T-helper 17 cell (primary cell): ENCODE measurements around the gene LIMCH1. TPM values are rescaled to one million over a fixed set of nuclear protein-coding genes. Genes with fewer than 3 reads are reported as not detected.

Experiments
- ATAC-seq: fragments of 150-1000 bp; cut with Tn5 transposase; 2 replicates; pipeline ENCODE4 v1.10.0; 2021; ENCODE audit warnings: mild to moderate bottlenecking, moderate library complexity
- DNase-seq, 3 donors: peaks; one replicate each; pipeline versions ENCODE4 v3.0.0 to v3.0.0-alpha.2; 2020 to 2021
- H3K9me3 ChIP-seq: one replicate; pipeline ENCODE4 v1.7.0; 2013; ENCODE audit warnings: low read length, mild to moderate bottlenecking; ENCODE audit not compliant: control insufficient read depth, poor library complexity, severe bottlenecking
- H3K27ac Mint-ChIP-seq: one replicate; pipeline ENCODE4 v1.8.0; 2022; ENCODE audit warnings: mild to moderate bottlenecking, moderate library complexity, mixed read lengths
- H3K27me3 Mint-ChIP-seq: one replicate; pipeline ENCODE4 v1.8.0; 2022; ENCODE audit warnings: mixed read lengths
- H3K36me3 Mint-ChIP-seq: one replicate; pipeline ENCODE4 v1.8.0; 2022; ENCODE audit warnings: low read depth, mixed read lengths
- H3K4me1 Mint-ChIP-seq: one replicate; pipeline ENCODE4 v1.8.0; 2022; ENCODE audit warnings: mild to moderate bottlenecking, mixed read lengths
- H3K4me3 Mint-ChIP-seq: one replicate; pipeline ENCODE4 v1.8.0; 2022; ENCODE audit warnings: mild to moderate bottlenecking, moderate library complexity, mixed read lengths
- total RNA-seq, 4 donors: library from RNA in 2 of 4; stranded (reverse) in 2 of 4; gene quantifications; one replicate each; pipeline ENCODE4 v1.2.3 and lab custom pipeline; 2022 to 2026

LIMCH1 gene
- total RNA-seq, 2 donors from 2014 or later = not detected

GRCh38 chr4:41580007-41580406, 42.0 kb downstream of the LIMCH1 start:
- no peaks in the 10 kb centered on the region for H3K9me3 ChIP-seq
- Mint-ChIP-seq H3K27ac (no peak overlapping the region), H3K4me1 (no peaks in the 10 kb centered on the region), H3K4me3 (no peak overlapping the region), H3K27me3 (peaks cover 6% of the 10 kb centered on the region), H3K36me3 (no peaks in the 10 kb centered on the region)
- DNase-seq = no peak
- no peak for ATAC-seq

- Mint-ChIP-seq H3K27ac (no peak overlapping the region), H3K27me3 (peaks cover 5% of the 10 kb centered on the region), H3K36me3 (no peaks in the 10 kb centered on the region), H3K4me1 (no peaks in the 10 kb centered on the region), H3K4me3 (no peak overlapping the region)
- ATAC-seq = no peak
- H3K9me3 ChIP-seq = no peaks in the 10 kb centered on the region
- DNase-seq = no peak
Observed at GRCh38 chr4:41586675-41587225, 48.8 kb downstream of the LIMCH1 start.

GRCh38 chr4:41587286-41587685, 49.3 kb downstream of the LIMCH1 start:
- no peak for ATAC-seq
- Mint-ChIP-seq H3K27ac (no peak overlapping the region), H3K36me3 (no peaks in the 10 kb centered on the region), H3K4me1 (no peaks in the 10 kb centered on the region), H3K27me3 (peaks cover 5% of the 10 kb centered on the region), H3K4me3 (no peak overlapping the region)
- H3K9me3 ChIP-seq = no peaks in the 10 kb centered on the region
- DNase-seq = no peak

- no peak overlapping the region for H3K27ac Mint-ChIP-seq
- peaks cover 2% of the 10 kb centered on the region for H3K36me3 Mint-ChIP-seq
- no peak overlapping the region for H3K4me3 Mint-ChIP-seq
- H3K27me3 Mint-ChIP-seq = peaks cover 20% of the 10 kb centered on the region
- no peaks in the 10 kb centered on the region for H3K4me1 Mint-ChIP-seq
- DNase-seq (no peak), ATAC-seq (no peak)
- H3K9me3 ChIP-seq = no peaks in the 10 kb centered on the region
Observed at GRCh38 chr4:41590591-41590990, 52.6 kb downstream of the LIMCH1 start.

GRCh38 chr4:41594432-41594831, 56.5 kb downstream of the LIMCH1 start:
- peaks cover 20% of the 10 kb centered on the region for H3K27me3 Mint-ChIP-seq
- no peaks in the 10 kb centered on the region for H3K9me3 ChIP-seq
- H3K27ac Mint-ChIP-seq = no peak overlapping the region
- no peak overlapping the region for H3K4me3 Mint-ChIP-seq
- H3K4me1 Mint-ChIP-seq = no peaks in the 10 kb centered on the region
- DNase-seq (no peak), ATAC-seq (no peak)
- H3K36me3 Mint-ChIP-seq = peaks cover 2% of the 10 kb centered on the region

- ATAC-seq = no peak
- Mint-ChIP-seq H3K27me3 (peaks cover 15% of the 10 kb centered on the region), H3K4me3 (no peak overlapping the region)
Observed at GRCh38 chr4:41597494-41597893, 59.5 kb downstream of the LIMCH1 start.

GRCh38 chr4:41598580-41598979, 60.6 kb downstream of the LIMCH1 start:
- Mint-ChIP-seq H3K4me3 (no peak overlapping the region), H3K27ac (no peak overlapping the region), H3K36me3 (peaks cover 2% of the 10 kb centered on the region), H3K27me3 (peaks cover 20% of the 10 kb centered on the region), H3K4me1 (no peaks in the 10 kb centered on the region)
- DNase-seq = no peak
- ATAC-seq = no peak
- no peaks in the 10 kb centered on the region for H3K9me3 ChIP-seq

More at GRCh38 chr4:41597494-41597893, 59.5 kb downstream of the LIMCH1 start:
- peaks cover 2% of the 10 kb centered on the region for H3K36me3 Mint-ChIP-seq
- no peaks in the 10 kb centered on the region for H3K4me1 Mint-ChIP-seq
- H3K9me3 ChIP-seq = no peaks in the 10 kb centered on the region
- no peak for DNase-seq
- no peak overlapping the region for H3K27ac Mint-ChIP-seq

- H3K9me3 ChIP-seq = no peaks in the 10 kb centered on the region
- Mint-ChIP-seq H3K4me1 (no peaks in the 10 kb centered on the region), H3K36me3 (no peaks in the 10 kb centered on the region), H3K27ac (no peak overlapping the region), H3K4me3 (no peak overlapping the region), H3K27me3 (peaks cover 14% of the 10 kb centered on the region)
- ATAC-seq = no peak
- DNase-seq = no peak
Observed at GRCh38 chr4:41599192-41599786, 61.3 kb downstream of the LIMCH1 start.

- no peak overlapping the region for H3K27ac Mint-ChIP-seq
- H3K9me3 ChIP-seq = no peaks in the 10 kb centered on the region
- no peak for ATAC-seq
- DNase-seq = no peak
- H3K4me1 Mint-ChIP-seq = no peaks in the 10 kb centered on the region
- H3K36me3 Mint-ChIP-seq = no peaks in the 10 kb centered on the region
- H3K4me3 Mint-ChIP-seq = no peak overlapping the region
- peaks cover 6% of the 10 kb centered on the region for H3K27me3 Mint-ChIP-seq
Observed at GRCh38 chr4:41600243-41600912, 62.4 kb downstream of the LIMCH1 start.

GRCh38 chr4:41601025-41601424, 63.1 kb downstream of the LIMCH1 start:
- Mint-ChIP-seq H3K36me3 (no peaks in the 10 kb centered on the region), H3K4me1 (no peaks in the 10 kb centered on the region), H3K27me3 (peaks cover 6% of the 10 kb centered on the region), H3K27ac (no peak overlapping the region), H3K4me3 (no peak overlapping the region)
- ATAC-seq (no peak), DNase-seq (no peak)
- H3K9me3 ChIP-seq = no peaks in the 10 kb centered on the region

- Mint-ChIP-seq H3K27me3 (peaks cover 6% of the 10 kb centered on the region), H3K4me1 (no peaks in the 10 kb centered on the region), H3K27ac (no peak overlapping the region), H3K4me3 (no peak overlapping the region), H3K36me3 (no peaks in the 10 kb centered on the region)
- no peak for DNase-seq
- ATAC-seq = no peak
- no peaks in the 10 kb centered on the region for H3K9me3 ChIP-seq
Observed at GRCh38 chr4:41602113-41602512, 64.2 kb downstream of the LIMCH1 start.

- H3K27ac Mint-ChIP-seq = no peak overlapping the region
- no peak overlapping the region for H3K4me3 Mint-ChIP-seq
- H3K27me3 Mint-ChIP-seq = peaks cover 6% of the 10 kb centered on the region
- H3K36me3 Mint-ChIP-seq = no peaks in the 10 kb centered on the region
- no peaks in the 10 kb centered on the region for H3K9me3 ChIP-seq
- no peaks in the 10 kb centered on the region for H3K4me1 Mint-ChIP-seq
- DNase-seq = no peak
- ATAC-seq = no peak
Observed at GRCh38 chr4:41602886-41603498, 65.0 kb downstream of the LIMCH1 start.

GRCh38 chr4:41609851-41610250, 71.9 kb downstream of the LIMCH1 start:
- H3K27me3 Mint-ChIP-seq = peaks cover 7% of the 10 kb centered on the region

More at GRCh38 chr4:41609851-41610250, 71.9 kb downstream of the LIMCH1 start:
- no peaks in the 10 kb centered on the region for H3K9me3 ChIP-seq
- no peaks in the 10 kb centered on the region for H3K36me3 Mint-ChIP-seq
- no peaks in the 10 kb centered on the region for H3K4me1 Mint-ChIP-seq
- no peak overlapping the region for H3K27ac Mint-ChIP-seq
- DNase-seq (no peak), ATAC-seq (no peak)
- no peak overlapping the region for H3K4me3 Mint-ChIP-seq
